Endothelial cell (in vitro differentiated cells): ENCODE results near the gene FBXL19. TPM values are rescaled to one million over a fixed set of nuclear protein-coding genes. Genes with fewer than 3 reads are reported as not detected.
A peak's percentile ranks its signal among the peaks of the same experiment; 100 is the strongest.

Source experiments
- DNase-seq: peaks from one replicate; pipeline ENCODE4 v3.0.0; 2021; ENCODE audit warnings: low spot score
- H3K27ac Mint-ChIP-seq: one replicate; pipeline ENCODE4 v1.8.0; 2021; ENCODE audit warnings: mixed read lengths, inconsistent platforms; ENCODE audit not compliant: unreplicated experiment
- H3K27me3 Mint-ChIP-seq: one replicate; pipeline ENCODE4 v1.8.0; 2021; ENCODE audit warnings: mild to moderate bottlenecking, moderate library complexity, mixed read lengths, inconsistent platforms; ENCODE audit not compliant: unreplicated experiment
- H3K36me3 Mint-ChIP-seq: one replicate; pipeline ENCODE4 v1.8.0; 2021; ENCODE audit warnings: mild to moderate bottlenecking, low read depth, mixed read lengths, inconsistent platforms; ENCODE audit not compliant: unreplicated experiment
- H3K4me1 Mint-ChIP-seq: one replicate; pipeline ENCODE4 v1.8.0; 2021; ENCODE audit warnings: mild to moderate bottlenecking, mixed read lengths, inconsistent platforms; ENCODE audit not compliant: unreplicated experiment
- H3K4me3 Mint-ChIP-seq: one replicate; pipeline ENCODE4 v1.8.0; 2021; ENCODE audit warnings: mild to moderate bottlenecking, mixed read lengths, inconsistent platforms; ENCODE audit not compliant: unreplicated experiment
- H3K9me3 Mint-ChIP-seq: one replicate; pipeline ENCODE4 v1.8.0; 2021; ENCODE audit warnings: mixed read lengths, inconsistent platforms; ENCODE audit not compliant: unreplicated experiment
- CTCF ChIP-seq: fragments of 200-600 bp; sonication (generic); IDR thresholded peaks from one replicate; pipeline ENCODE4 v1.5.0; 2021; ENCODE audit warnings: antibody characterized with exemption; ENCODE audit not compliant: unreplicated experiment
- total RNA-seq: library from RNA; stranded (reverse); fragmentation: NEBNext Ultra II Directional; extraction: Animal tissue kit (Norgen Biotek cat#: 25700); gene quantifications from one replicate; pipeline ENCODE4 v1.2.1, GENCODE V29; 2021; ENCODE audit not compliant: unreplicated experiment

The FBXL19 gene
- total RNA-seq, 1 donor from 2014 or later = 117 TPM

GRCh38 chr16:30914830-30915229, 8.5 kb upstream of the FBXL19 start:
- Mint-ChIP-seq H3K4me1 (no peaks in the 10 kb centered on the region), H3K27ac (no peak overlapping the region), H3K36me3 (no peaks in the 10 kb centered on the region), H3K4me3 (no peak overlapping the region), H3K27me3 (peaks cover 3% of the 10 kb centered on the region), H3K9me3 (no peaks in the 10 kb centered on the region)
- TF ChIP-seq CTCF = no peak
- DNase-seq = no peak

GRCh38 chr16:30918614-30919013, 4.8 kb upstream of the FBXL19 start:
- no peaks in the 10 kb centered on the region for H3K36me3 Mint-ChIP-seq

GRCh38 chr16:30920891-30921290, 2.5 kb upstream of the FBXL19 start:
- Mint-ChIP-seq H3K27ac (no peak overlapping the region), H3K4me3 (no peak overlapping the region), H3K4me1 (peaks cover 14% of the 10 kb centered on the region), H3K36me3 (peaks cover 7% of the 10 kb centered on the region), H3K27me3 (peaks cover 14% of the 10 kb centered on the region), H3K9me3 (no peaks in the 10 kb centered on the region)
- DNase-seq = no peak
- TF ChIP-seq CTCF = no peak

More at GRCh38 chr16:30918614-30919013, 4.8 kb upstream of the FBXL19 start:
- Mint-ChIP-seq H3K9me3 (no peaks in the 10 kb centered on the region), H3K4me1 (peaks cover 6% of the 10 kb centered on the region), H3K27ac (no peak overlapping the region), H3K4me3 (no peak overlapping the region), H3K27me3 (peaks cover 13% of the 10 kb centered on the region)
- DNase-seq = no peak
- TF ChIP-seq CTCF = no peak

DNA sequence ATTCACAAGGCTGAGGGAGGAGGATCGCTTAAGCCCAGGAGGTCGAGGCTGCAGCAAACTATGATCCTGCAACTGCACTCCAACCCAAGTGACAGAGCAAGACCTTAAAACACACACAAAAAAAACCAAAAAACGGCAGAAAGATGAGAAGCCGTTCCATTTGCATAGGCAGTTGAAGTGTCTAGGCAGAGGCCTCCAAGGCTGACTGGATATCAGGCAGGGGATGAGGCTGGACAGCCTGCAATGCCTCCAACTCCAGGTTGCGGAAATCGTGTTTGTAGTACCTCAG, 2.0 kb upstream of the FBXL19 start:
- TF ChIP-seq CTCF = no peak
- no peak for DNase-seq
- H3K36me3 Mint-ChIP-seq = peaks cover 12% of the 10 kb centered on the region
- peaks cover 17% of the 10 kb centered on the region for H3K27me3 Mint-ChIP-seq
- peak overlapping the region; percentile 100 for H3K4me3 Mint-ChIP-seq
- H3K4me1 Mint-ChIP-seq = peaks cover 19% of the 10 kb centered on the region
- H3K9me3 Mint-ChIP-seq = no peaks in the 10 kb centered on the region
- peak overlapping the region; percentile 100 for H3K27ac Mint-ChIP-seq

- Mint-ChIP-seq H3K9me3 (no peaks in the 10 kb centered on the region), H3K4me1 (peaks cover 24% of the 10 kb centered on the region), H3K4me3 (peak overlapping the region; percentile 100), H3K36me3 (peaks cover 17% of the 10 kb centered on the region), H3K27ac (peak overlapping the region; percentile 100), H3K27me3 (peaks cover 16% of the 10 kb centered on the region)
- peak; percentile 98 for DNase-seq
- TF ChIP-seq CTCF = peak; percentile 89
These were observed 1.5 kb upstream of the FBXL19 start for GRCh38 chr16:30921748-30922419.
